Measurements from ENCODE around the gene CNGA1. TPM values are rescaled to one million over a fixed set of nuclear protein-coding genes. Genes with fewer than 3 reads are reported as not detected.

Gene CNGA1
- polyA plus RNA-seq, 1 experiment = not detected

DNA sequence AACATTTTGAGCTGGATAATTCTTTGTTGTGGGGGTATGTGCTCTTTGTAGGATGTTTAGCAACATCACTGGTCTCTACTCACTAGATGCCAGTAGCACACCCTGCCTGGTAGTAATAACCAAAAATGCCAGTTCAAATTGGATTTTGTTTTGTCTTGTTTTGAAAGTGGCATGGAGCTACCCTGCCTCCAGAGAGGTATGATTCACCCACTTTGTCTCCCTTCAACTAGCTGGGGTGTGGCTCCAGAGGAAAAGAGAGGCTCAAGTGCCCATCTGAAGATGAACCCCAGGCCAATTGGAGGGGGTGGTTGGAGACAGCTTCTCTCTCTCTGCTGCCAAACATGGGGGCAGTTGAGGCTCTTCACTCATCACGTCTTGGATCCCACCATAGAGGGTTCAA lies 34.6 kb upstream of the CNGA1 start:
- Histone ChIP-seq H3K9me3 (ENCODE audit: control insufficient read depth, insufficient read depth, low read length) (no peaks in the 10 kb centered on the region), H3K27me3 (ENCODE audit: control insufficient read depth, insufficient read depth, low read length) (peaks cover 2% of the 10 kb centered on the region), H3K4me3 (ENCODE audit: low read depth, low read length) (no peak overlapping the region), H3K27ac (ENCODE audit: low read depth, low read length) (no peak overlapping the region)
- no peak for TF ChIP-seq CTCF (IDR thresholded peaks at IDR 0.05; ENCODE audit: low read depth, low read length)
- CTCF ChIA-PET = no interaction called here
- POLR2A ChIA-PET = no interaction called here
- DNase-seq (ENCODE audit: low read depth, low spot score) = no peak

DNA sequence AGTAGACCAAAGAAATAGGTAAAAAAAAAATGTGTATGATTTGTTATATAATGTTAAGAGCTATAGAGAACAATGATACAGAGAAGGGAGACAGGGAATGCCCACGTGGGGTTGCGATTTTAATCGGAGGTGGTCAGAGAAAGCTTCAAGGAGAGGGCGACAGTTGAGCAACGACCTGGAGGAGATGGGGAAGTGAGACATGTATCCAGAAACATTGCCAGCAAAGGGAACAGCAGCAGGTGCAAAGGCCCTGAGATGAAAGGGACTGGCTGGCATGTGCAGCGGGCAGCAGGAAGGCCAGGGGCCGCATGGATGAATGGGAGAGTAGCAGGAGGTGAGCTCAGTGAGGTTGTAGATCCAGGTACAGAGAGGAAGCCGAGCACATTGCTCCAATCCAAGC lies 33.0 kb upstream of the CNGA1 start:
- CTCF ChIA-PET = no interaction called here
- H3K9me3 ChIP-seq (ENCODE audit: control insufficient read depth, insufficient read depth, low read length) = no peaks in the 10 kb centered on the region

GRCh38 chr4:48047896-48048295 lies 31.4 kb upstream of the CNGA1 start:
- peaks cover 2% of the 10 kb centered on the region for H3K27me3 ChIP-seq (ENCODE audit: control insufficient read depth, insufficient read depth, low read length)
- no peak overlapping the region for H3K27ac ChIP-seq (ENCODE audit: low read depth, low read length)
- no peak for TF ChIP-seq CTCF (IDR thresholded peaks at IDR 0.05; ENCODE audit: low read depth, low read length)
- DNase-seq (ENCODE audit: low read depth, low spot score) = no peak
- CTCF ChIA-PET = interaction anchor here (1.3 kb wide), 1 partner anchor 114 kb away, joined by 3 read pairs; no protein-coding TSS in a partner anchor
- H3K4me3 ChIP-seq (ENCODE audit: low read depth, low read length) = no peak overlapping the region
- H3K9me3 ChIP-seq (ENCODE audit: control insufficient read depth, insufficient read depth, low read length) = no peaks in the 10 kb centered on the region
- POLR2A ChIA-PET = no interaction called here

More for the DNA sequence above, 33.0 kb upstream of the CNGA1 start:
- Histone ChIP-seq H3K4me3 (ENCODE audit: low read depth, low read length) (no peak overlapping the region), H3K27ac (ENCODE audit: low read depth, low read length) (no peak overlapping the region), H3K27me3 (ENCODE audit: control insufficient read depth, insufficient read depth, low read length) (peaks cover 2% of the 10 kb centered on the region)
- DNase-seq (ENCODE audit: low read depth, low spot score) = no peak
- POLR2A ChIA-PET = no interaction called here
- TF ChIP-seq CTCF (IDR thresholded peaks at IDR 0.05; ENCODE audit: low read depth, low read length) = no peak

GRCh38 chr4:48047421-48047844 lies 31.0 kb upstream of the CNGA1 start:
- DNase-seq (ENCODE audit: low read depth, low spot score) = no peak
- Histone ChIP-seq H3K27me3 (ENCODE audit: control insufficient read depth, insufficient read depth, low read length) (peaks cover 2% of the 10 kb centered on the region), H3K27ac (ENCODE audit: low read depth, low read length) (no peak overlapping the region), H3K4me3 (ENCODE audit: low read depth, low read length) (no peak overlapping the region), H3K9me3 (ENCODE audit: control insufficient read depth, insufficient read depth, low read length) (no peaks in the 10 kb centered on the region)
- POLR2A ChIA-PET = no interaction called here
- CTCF ChIA-PET = interaction anchor here (1.3 kb wide), 1 partner anchor 114 kb away, joined by 3 read pairs; no protein-coding TSS in a partner anchor
- TF ChIP-seq CTCF (IDR thresholded peaks at IDR 0.05; ENCODE audit: low read depth, low read length) = no peak

GRCh38 chr4:48046059-48046458 lies 29.6 kb upstream of the CNGA1 start:
- no peak overlapping the region for H3K4me3 ChIP-seq (ENCODE audit: low read depth, low read length)
- no peak for TF ChIP-seq CTCF (IDR thresholded peaks at IDR 0.05; ENCODE audit: low read depth, low read length)
- H3K27me3 ChIP-seq (ENCODE audit: control insufficient read depth, insufficient read depth, low read length) = peaks cover 2% of the 10 kb centered on the region
- H3K27ac ChIP-seq (ENCODE audit: low read depth, low read length) = no peak overlapping the region
- no peaks in the 10 kb centered on the region for H3K9me3 ChIP-seq (ENCODE audit: control insufficient read depth, insufficient read depth, low read length)
- ChIA-PET POLR2A (no interaction called here), CTCF (no interaction called here)
- no peak for DNase-seq (ENCODE audit: low read depth, low spot score)
